Activated CD4-positive, CD25-positive, alpha-beta regulatory T cell treated with anti-CD3 and anti-CD28 coated beads, Interleukin-2, amount 50 U/mL, for 24 hours (primary cell): ENCODE measurements around the gene SMIM43.
A peak's percentile ranks its signal among the peaks of the same experiment; 100 is the strongest.
"Not testable (repeated sequence)": the region's sequence is repeated elsewhere in the genome, so short reads cannot be mapped to it uniquely, and the experiment has no call there.

Experiments
- ATAC-seq, 2 donors: fragments of 150-1000 bp; cut with Tn5 transposase; one replicate each; pipeline ENCODE4 v1.10.0; 2021; ENCODE audit warnings: mild to moderate bottlenecking in 1 of 2, moderate library complexity in 1 of 2

SMIM43 gene

GRCh38 chr4:121733942-121734341 is 31.0 kb downstream of the SMIM43 start:
- ATAC-seq: no peak

DNA sequence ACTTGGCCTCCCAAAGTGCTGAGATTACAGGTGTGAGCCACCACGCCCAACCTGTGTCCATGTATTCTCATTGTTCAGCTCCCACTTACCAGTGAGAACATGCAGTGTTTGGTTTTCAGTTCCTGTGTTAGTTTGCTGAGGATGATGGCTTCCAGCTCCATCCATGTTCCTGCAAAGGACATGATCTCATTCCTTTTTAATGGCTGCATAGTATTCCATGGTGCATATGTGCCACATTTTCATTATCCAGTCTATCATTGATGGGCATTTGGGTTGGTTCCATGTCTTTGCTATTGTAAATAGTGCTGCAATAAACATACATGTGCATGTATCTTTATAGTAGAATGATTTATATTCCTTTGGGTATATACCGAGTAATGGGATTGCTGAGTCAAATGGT is 35.2 kb downstream of the SMIM43 start:
- ATAC-seq: not testable (repeated sequence)

DNA sequence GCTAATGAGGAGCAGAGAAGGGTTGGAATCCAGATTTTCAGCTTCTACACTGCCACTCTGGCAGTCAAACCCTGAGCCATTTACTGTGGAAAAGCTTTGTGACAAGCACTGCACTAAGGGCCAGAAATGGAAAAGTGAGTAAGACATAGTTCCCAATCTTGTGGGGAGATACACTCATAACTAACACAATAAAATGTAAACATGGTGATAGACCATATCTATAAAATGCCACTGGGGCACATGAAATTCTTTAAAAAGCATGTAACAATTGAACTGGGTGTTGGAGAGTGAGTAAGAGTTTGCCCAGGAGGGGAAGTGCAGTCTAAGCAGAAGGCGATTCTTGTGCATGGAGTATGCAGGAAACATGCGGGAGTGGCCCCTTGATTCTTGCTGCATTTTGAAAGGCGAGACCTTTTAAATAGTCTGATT is 36.2 kb downstream of the SMIM43 start:
- ATAC-seq: no peak

- no peak for ATAC-seq
Observed at GRCh38 chr4:121728066-121728465, 36.9 kb downstream of the SMIM43 start.

DNA sequence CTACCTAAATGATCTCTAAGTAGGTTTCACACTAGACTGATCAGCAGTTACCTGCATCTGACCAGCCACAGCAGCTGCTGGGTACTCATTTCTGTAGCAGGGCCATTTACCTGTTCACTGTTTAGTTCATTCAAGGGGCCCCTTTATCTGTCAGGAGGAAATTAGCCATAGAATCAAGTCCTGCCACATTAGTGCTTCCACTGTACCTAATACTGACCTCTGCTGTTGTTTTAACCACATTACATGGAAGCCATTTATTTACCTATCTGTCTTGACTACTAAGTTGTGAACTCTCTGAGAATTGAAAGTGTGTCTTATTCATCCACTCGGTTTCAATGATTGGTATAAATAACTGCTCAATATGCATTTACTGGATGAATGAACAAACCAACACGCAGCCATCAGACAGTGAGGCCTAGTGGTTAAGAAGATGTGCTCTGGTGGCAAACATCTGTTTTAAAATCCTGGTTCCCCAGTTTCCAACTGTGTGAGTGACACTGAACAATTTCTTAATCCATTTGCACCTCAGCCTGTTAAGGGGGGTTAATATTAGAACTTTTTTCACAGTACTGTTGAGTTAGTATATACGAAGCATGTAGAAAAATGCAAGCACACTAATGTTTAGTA is 38.2 kb downstream of the SMIM43 start:
- ATAC-seq: peak; percentile 79 to 84

DNA sequence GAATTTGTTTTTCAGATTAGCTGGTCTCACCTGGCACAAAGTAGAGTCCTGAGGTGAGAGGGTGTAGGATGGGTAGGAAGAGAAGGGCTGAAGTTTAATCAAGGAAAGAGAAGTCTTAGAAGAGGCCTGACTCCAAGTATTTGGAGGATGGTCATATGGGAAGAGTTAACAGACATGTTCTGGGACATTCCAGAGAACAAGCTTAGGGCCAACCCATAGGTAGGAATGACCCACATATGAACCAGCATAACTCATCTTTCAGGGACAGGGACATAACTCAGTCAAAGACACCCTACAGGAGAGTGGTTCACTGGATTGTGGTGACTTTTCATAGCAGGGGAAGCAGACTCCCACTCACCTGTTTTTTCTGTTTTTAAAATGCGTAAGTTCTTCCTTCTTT is 40.3 kb downstream of the SMIM43 start:
- ATAC-seq: no peak

- ATAC-seq: no peak
Observed at GRCh38 chr4:121721700-121722099, 43.3 kb downstream of the SMIM43 start.

GRCh38 chr4:121720109-121720508 is 44.9 kb downstream of the SMIM43 start:
- no peak for ATAC-seq

DNA sequence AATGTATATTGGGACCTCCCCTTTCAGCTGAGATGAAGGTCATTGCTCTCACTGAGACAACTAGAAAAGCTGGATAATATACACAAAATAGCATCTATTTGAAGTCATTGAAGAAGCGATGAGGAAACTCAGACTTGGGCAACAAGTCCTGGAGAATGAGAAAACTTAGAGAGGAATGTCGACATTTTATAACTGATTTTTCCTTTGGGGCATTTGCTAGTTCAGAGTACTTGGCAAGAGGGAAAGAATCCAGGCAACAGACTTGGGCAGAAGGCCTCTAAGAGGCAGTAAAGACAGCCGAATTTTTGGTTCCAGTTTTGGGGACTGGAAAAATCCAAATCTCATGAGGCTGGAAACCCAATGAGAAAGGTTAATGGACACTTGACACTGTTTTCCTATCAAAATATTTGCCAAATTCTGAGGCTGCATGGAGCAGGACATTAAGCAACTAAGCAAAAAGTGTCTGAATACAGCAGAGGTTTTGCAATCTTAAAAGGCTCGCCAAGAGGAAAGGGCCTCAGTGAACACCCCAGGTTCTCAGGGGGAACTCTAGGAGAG is 47.2 kb downstream of the SMIM43 start:
- ATAC-seq: no peak

DNA sequence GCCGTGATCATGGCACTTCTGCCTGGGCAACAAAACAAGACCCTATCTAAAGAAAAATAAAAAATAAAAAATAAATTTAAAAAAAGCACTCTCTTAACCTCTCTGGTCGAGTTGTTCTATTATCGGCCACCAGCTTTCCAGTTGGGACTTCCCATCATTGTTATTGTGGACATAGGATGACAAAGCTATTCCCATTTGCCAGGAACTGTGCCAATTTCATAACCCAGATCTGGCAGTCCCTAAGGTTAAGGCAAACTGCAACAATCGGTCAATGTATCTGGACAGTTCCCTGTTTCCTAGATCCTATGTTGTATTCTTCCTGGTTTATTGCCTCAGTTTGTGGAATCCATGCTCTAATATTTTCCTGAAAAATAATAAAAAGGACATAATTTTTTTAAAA is 50.4 kb downstream of the SMIM43 start:
- no peak for ATAC-seq

- no peak for ATAC-seq
Observed at GRCh38 chr4:121712783-121713182, 52.2 kb downstream of the SMIM43 start.

- no peak for ATAC-seq
Observed at GRCh38 chr4:121712001-121712651, 52.8 kb downstream of the SMIM43 start.

GRCh38 chr4:121711263-121712000 is 53.5 kb downstream of the SMIM43 start:
- ATAC-seq: peak; percentile 33 to 36

DNA sequence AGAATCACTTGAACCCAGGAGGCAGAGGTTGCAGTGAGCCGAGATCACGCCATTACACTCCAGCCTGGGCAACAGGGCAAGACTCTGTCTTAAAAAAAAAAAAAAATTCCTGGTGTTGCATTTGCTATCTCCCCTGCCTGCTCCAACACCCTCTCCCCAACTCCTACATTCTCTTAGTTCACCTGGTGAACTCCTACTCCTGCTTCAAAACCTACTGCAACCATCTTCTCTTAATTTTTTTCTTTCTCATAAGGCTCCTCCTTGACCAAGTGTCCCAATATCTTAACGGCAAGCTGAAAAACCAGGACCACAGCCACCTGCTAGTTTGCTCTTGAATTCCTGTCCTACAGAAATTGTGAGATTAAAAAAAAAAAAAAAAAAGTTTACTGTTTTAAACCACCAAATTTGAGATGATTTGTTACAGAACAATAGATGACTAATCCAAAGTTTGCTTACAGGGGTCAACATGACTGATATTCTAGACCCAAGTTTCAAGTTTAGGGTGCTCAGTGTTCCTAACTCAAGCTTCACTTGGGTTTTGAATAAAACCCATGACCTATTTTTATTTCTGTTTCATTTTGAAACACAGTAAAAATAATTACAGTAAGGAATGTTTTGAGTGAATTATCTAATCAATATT is 55.1 kb downstream of the SMIM43 start:
- ATAC-seq: no peak
